Fibroblast of lung (primary cell): ENCODE measurements around the gene STX12. TPM values are rescaled to one million over a fixed set of nuclear protein-coding genes. Genes with fewer than 3 reads are reported as not detected.
"Not testable (repeated sequence)": the region's sequence is repeated elsewhere in the genome, so short reads cannot be mapped to it uniquely, and the experiment has no call there.

Experiments
- DNase-seq, 2 donors: peaks; one replicate each; pipeline versions ENCODE4 v3.0.0 to v3.0.0-alpha.2; 2010; ENCODE audit warnings: low read depth in 2 of 2
- H2AFZ ChIP-seq: 2 replicates; pipeline ENCODE4 v1.5.1; 2012; ENCODE audit warnings: low read length, control low read depth, inconsistent platforms
- H3K27ac ChIP-seq: 2 replicates; pipeline ENCODE4 v1.5.1; 2011; ENCODE audit warnings: low read length, control low read depth; ENCODE audit not compliant: insufficient read depth
- H3K27me3 ChIP-seq: 2 replicates; pipeline ENCODE4 v1.5.1; 2011; ENCODE audit warnings: mild to moderate bottlenecking, low read length; ENCODE audit not compliant: control insufficient read depth, insufficient read depth
- H3K36me3 ChIP-seq: 2 replicates; pipeline ENCODE4 v1.5.1; 2011; ENCODE audit warnings: low read length; ENCODE audit not compliant: control insufficient read depth, insufficient read depth
- H3K4me1 ChIP-seq: 2 replicates; pipeline ENCODE4 v1.5.1; 2011; ENCODE audit warnings: low read length; ENCODE audit not compliant: control insufficient read depth, insufficient read depth; ENCODE audit errors: extremely low read depth
- H3K4me2 ChIP-seq: 2 replicates; pipeline ENCODE4 v1.5.1; 2011; ENCODE audit warnings: low read length, control low read depth; ENCODE audit not compliant: insufficient read depth; ENCODE audit errors: extremely low read depth
- H3K4me3 ChIP-seq, 4 experiments: fragments of 200-600 bp in 1 of 4; sonication (generic) in 1 of 4; replicated peaks in 1 of 4; 2 replicates each; pipeline ENCODE4 v1.5.1; 2011 to 2016; ENCODE audit warnings: low read length in 4 of 4, low read depth in 3 of 4, mild to moderate bottlenecking in 3 of 4, control low read depth in 2 of 4, inconsistent platforms in 1 of 4, mixed read lengths in 1 of 4; ENCODE audit not compliant: insufficient read depth in 1 of 4; ENCODE audit errors: control extremely low read depth in 1 of 4
- H3K79me2 ChIP-seq: 2 replicates; pipeline ENCODE4 v1.5.1; 2012; ENCODE audit warnings: mild to moderate bottlenecking, low read length, inconsistent platforms; ENCODE audit not compliant: control insufficient read depth, insufficient read depth
- H3K9ac ChIP-seq: 2 replicates; pipeline ENCODE4 v1.5.1; 2011; ENCODE audit warnings: mild to moderate bottlenecking, low read length, control low read depth; ENCODE audit not compliant: insufficient read depth
- H3K9me3 ChIP-seq: 2 replicates; pipeline ENCODE4 v1.5.1; 2012; ENCODE audit warnings: low read depth, low read length; ENCODE audit not compliant: control insufficient read depth, insufficient read depth
- H4K20me1 ChIP-seq: 2 replicates; pipeline ENCODE4 v1.5.1; 2011; ENCODE audit warnings: low read length; ENCODE audit not compliant: control insufficient read depth, insufficient read depth; ENCODE audit errors: extremely low read depth
- CTCF ChIP-seq, 2 donors: IDR thresholded peaks in 1 of 2; conservative IDR thresholded peaks in 1 of 2; 1 replicate in 1 of 2; 2 replicates in 1 of 2; pipeline ENCODE4 v1.5.1; 2011 to 2012; ENCODE audit warnings: low read length in 2 of 2, control low read depth in 1 of 2, inconsistent platforms in 1 of 2, low read depth in 1 of 2, mild to moderate bottlenecking in 1 of 2
- EZH2 ChIP-seq: IDR thresholded peaks from 2 replicates; pipeline ENCODE4 v1.5.1; 2012; ENCODE audit warnings: low read length, control low read depth, mild to moderate bottlenecking; ENCODE audit errors: missing control alignments
- polyA plus RNA-seq, 2 donors: library from polyadenylated mRNA; depleted of rRNA in 1 of 2; stranded (reverse) in 1 of 2; unstranded in 1 of 2; fragments of >200 nt; gene quantifications; 2 replicates each; pipeline ENCODE4 v1.2.1, GENCODE V29; 2011 to 2012; ENCODE audit warnings: missing spikeins in 1 of 2
- total RNA-seq: library from RNA; depleted of rRNA; stranded (reverse); fragments of >200 nt; gene quantifications from 2 replicates; pipeline ENCODE4 v1.2.1, GENCODE V29; 2014

STX12 gene
- total and polyA plus RNA-seq, 2 donors (not counting 1 experiment from before 2014, with no cell fraction given) = 60.8 to 76.7 TPM

GRCh38 chr1:27821761-27822315, 48.8 kb downstream of the STX12 start:
- H3K4me1 ChIP-seq = peaks cover 2% of the 10 kb centered on the region
- no peaks in the 10 kb centered on the region for H3K27me3 ChIP-seq
- H3K9me3 ChIP-seq = no peaks in the 10 kb centered on the region
- H3K36me3 ChIP-seq = peaks cover 3% of the 10 kb centered on the region
- H3K4me2 ChIP-seq = no peak overlapping the region
- H3K9ac ChIP-seq = no peak overlapping the region
- no peak overlapping the region for H3K4me3 ChIP-seq
- DNase-seq = no peak
- H4K20me1 ChIP-seq = no peaks in the 10 kb centered on the region
- H3K27ac ChIP-seq = no peak overlapping the region
- TF ChIP-seq CTCF (conservative IDR thresholded peaks at IDR 0.05 in 1 of 2, IDR thresholded peaks at IDR 0.05 in 1 of 2; ENCODE audit: low read depth in 1 of 2, low read length in 2 of 2) (no peak), EZH2 (no peak)
- no peaks in the 10 kb centered on the region for H3K79me2 ChIP-seq
- no peak overlapping the region for H2AFZ ChIP-seq

GRCh38 chr1:27823784-27824183, 50.8 kb downstream of the STX12 start:
- no peak for DNase-seq
- Histone ChIP-seq H3K36me3 (peaks cover 2% of the 10 kb centered on the region), H3K4me2 (no peak overlapping the region), H3K4me1 (no peaks in the 10 kb centered on the region), H3K27ac (no peak overlapping the region), H3K27me3 (no peaks in the 10 kb centered on the region), H3K79me2 (no peaks in the 10 kb centered on the region), H4K20me1 (no peaks in the 10 kb centered on the region), H3K9ac (no peak overlapping the region), H3K4me3 (no peak overlapping the region), H3K9me3 (no peaks in the 10 kb centered on the region), H2AFZ (no peak overlapping the region)
- no peak for TF ChIP-seq CTCF (conservative IDR thresholded peaks at IDR 0.05 in 1 of 2, IDR thresholded peaks at IDR 0.05 in 1 of 2; ENCODE audit: low read depth in 1 of 2, low read length in 2 of 2)
- TF ChIP-seq EZH2 = no peak

- Histone ChIP-seq H3K27ac (no peak overlapping the region), H4K20me1 (no peaks in the 10 kb centered on the region), H3K4me3 (no peak overlapping the region), H3K79me2 (no peaks in the 10 kb centered on the region), H3K9ac (no peak overlapping the region), H2AFZ (no peak overlapping the region), H3K9me3 (no peaks in the 10 kb centered on the region), H3K4me1 (no peaks in the 10 kb centered on the region), H3K36me3 (no peaks in the 10 kb centered on the region), H3K27me3 (no peaks in the 10 kb centered on the region), H3K4me2 (no peak overlapping the region)
- DNase-seq = no peak
- TF ChIP-seq EZH2 (no peak), CTCF (conservative IDR thresholded peaks at IDR 0.05 in 1 of 2, IDR thresholded peaks at IDR 0.05 in 1 of 2; ENCODE audit: low read depth in 1 of 2, low read length in 2 of 2) (no peak)
Measured at GRCh38 chr1:27824411-27824810, 51.4 kb downstream of the STX12 start.

- H3K4me3 ChIP-seq, H3K9ac ChIP-seq: not testable (repeated sequence)
Measured at GRCh38 chr1:27829339-27829960, 56.4 kb downstream of the STX12 start.

More at GRCh38 chr1:27829339-27829960, 56.4 kb downstream of the STX12 start:
- H4K20me1 ChIP-seq, H3K4me1 ChIP-seq, H3K27ac ChIP-seq, H3K36me3 ChIP-seq, DNase-seq, H2AFZ ChIP-seq, H3K9me3 ChIP-seq, H3K4me2 ChIP-seq, H3K27me3 ChIP-seq: not testable (repeated sequence)
- peaks cover 38% of the 10 kb centered on the region for H3K79me2 ChIP-seq
